Daoy (cell line): ENCODE measurements around the gene ATP8B1. TPM values are rescaled to one million over a fixed set of nuclear protein-coding genes. Genes with fewer than 3 reads are reported as not detected.
A peak's percentile ranks its signal among the peaks of the same experiment; 100 is the strongest.
"Not testable (repeated sequence)": the region's sequence is repeated elsewhere in the genome, so short reads cannot be mapped to it uniquely, and the experiment has no call there.

Experiments
- DNase-seq: peaks from one replicate; pipeline ENCODE4 v3.0.0-alpha.2; 2015; ENCODE audit warnings: low read depth
- total RNA-seq: library from RNA; depleted of rRNA; stranded (reverse); fragments of >200 nt; shearing (Covaris generic); gene quantifications from 2 replicates; pipeline ENCODE4 v1.2.3, GENCODE V29; 2014

ATP8B1 gene
- total RNA-seq, 1 experiment from 2014 or later = 7.5 TPM

DNA sequence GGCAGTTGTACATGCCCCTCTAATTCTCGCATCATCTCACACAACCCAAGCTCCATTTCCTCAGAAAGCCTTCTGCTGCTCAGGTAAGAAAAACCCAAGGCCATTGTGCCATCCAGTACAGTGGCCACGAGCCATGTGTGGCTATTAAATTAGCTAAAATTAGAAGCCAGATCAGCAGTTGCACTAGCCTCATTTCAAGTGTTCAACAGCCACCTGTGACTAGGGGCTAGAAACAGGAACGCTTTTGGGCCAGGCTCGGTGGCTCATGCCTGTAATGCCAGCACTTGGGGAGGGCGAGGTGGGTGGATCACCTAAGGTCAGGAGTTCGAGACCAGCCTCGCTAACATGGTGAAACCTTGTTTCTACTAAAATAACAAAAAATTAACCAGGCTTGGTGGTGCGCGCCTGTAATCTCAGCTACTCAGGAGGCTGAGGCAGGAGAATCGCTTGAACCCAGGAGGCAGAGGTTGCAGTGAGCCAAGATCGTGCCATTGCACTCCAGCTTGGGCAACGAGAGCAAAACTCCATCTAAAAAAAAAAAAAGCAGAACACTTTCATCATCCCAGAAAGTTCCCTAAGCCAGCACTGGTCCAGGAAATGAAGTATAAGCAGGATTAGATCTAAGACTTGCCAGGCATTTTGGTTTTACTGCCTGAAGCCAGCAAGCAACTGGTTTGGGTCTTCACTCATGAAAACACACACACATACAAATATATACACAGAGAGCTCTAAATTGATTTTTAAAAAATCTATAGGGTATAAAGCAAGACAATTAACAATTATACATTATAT lies 35.7 kb downstream of the ATP8B1 start:
- DNase-seq = no peak

DNA sequence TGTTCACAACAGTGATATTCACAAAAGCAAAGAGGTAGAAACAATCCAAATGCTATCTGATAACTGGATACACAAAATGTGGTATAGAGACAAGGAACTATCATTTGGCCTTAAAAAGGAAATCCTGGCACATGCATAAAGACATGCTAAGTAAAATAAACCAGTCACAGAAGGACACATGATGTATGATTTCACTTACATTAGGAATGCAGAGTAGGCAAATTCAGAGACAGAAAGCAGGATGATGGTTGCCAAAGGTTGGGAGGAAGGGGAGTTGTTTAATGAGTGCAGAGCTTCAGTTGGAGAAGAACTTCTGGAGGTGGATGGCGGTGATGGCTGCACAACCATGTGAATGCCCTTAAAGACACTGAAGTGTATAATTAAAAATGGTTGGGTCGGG lies 38.1 kb downstream of the ATP8B1 start:
- no peak for DNase-seq

GRCh38 chr18:57764087-57764486 lies 39.0 kb downstream of the ATP8B1 start:
- no peak for DNase-seq

DNA sequence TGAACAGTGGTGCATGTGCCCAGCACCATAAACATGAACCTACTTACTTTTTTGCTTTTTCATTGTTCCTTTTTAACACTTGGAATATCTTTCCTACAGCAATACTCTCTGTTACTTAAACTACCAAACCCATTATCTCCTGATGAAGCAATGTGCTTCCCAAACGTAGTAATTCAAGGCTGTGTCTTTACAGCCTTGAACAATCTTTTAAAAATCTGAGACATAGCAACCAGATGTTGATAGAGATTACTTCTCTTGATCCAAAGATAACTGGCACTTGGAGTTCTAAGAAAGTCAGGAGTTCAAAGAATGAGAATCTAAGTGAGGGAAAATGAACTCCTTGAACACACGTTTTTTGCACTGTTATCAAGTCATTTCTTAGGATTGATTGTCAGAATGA lies 40.4 kb downstream of the ATP8B1 start:
- DNase-seq = no peak

DNA sequence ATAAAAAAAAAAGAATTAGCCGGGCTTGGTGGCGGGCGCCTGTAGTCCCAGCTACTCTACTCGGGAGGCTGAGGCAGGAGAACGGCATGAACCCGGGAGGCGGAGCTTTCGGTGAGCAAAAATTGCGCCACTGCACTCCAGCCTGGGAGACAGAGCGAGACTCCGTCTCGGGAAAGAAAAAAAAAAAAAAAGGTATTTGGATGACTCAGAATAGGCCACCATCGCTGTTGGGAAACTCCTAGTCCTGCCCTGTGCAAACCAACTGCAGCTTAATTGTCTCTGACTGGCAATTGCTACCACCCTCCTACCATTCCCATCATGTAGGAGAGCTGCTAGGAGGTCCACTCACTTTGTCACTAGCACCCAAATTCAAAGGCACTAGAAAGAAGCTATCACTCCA lies 43.5 kb downstream of the ATP8B1 start:
- DNase-seq = peak; percentile 63

- DNase-seq = no peak
These were observed 47.5 kb downstream of the ATP8B1 start for GRCh38 chr18:57755473-57756067.

GRCh38 chr18:57754577-57755338 lies 48.4 kb downstream of the ATP8B1 start:
- DNase-seq = no peak

DNA sequence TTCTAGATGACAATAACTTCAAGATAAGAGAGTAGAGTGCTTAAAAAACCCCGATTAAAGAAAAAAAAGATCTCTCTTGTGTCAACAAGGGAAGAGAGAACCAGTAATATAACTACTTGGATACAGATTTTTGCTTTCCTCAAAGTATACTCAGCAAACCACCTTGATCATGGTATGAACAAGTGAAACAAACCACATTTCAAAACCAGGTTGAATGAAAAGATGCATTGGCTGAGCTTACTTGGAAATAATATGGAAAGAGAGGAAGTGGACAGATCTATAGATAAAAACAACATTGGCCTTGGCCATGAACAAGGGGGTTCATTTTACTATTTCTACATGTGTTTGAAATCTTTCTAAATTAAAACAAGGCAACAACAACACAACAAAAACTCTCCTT lies 50.1 kb downstream of the ATP8B1 start:
- DNase-seq = no peak

DNA sequence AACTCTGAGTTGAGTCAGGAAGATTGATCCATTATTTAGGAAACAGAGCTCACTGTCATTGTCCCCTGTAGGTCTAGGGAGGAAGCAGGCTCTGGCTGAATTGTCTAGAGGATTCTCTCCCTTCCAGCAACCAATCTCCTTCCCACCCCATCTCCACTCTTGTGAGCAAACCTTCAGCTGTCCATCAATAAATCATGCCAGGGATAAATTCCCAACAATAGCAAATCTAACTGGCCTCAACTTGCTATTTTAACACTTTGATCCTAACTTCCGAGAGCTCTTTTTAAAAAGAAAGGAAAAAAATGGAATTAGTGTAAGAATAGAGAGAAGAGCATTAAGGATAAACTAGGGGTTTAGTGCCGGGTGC lies 53.5 kb downstream of the ATP8B1 start:
- no peak for DNase-seq

DNA sequence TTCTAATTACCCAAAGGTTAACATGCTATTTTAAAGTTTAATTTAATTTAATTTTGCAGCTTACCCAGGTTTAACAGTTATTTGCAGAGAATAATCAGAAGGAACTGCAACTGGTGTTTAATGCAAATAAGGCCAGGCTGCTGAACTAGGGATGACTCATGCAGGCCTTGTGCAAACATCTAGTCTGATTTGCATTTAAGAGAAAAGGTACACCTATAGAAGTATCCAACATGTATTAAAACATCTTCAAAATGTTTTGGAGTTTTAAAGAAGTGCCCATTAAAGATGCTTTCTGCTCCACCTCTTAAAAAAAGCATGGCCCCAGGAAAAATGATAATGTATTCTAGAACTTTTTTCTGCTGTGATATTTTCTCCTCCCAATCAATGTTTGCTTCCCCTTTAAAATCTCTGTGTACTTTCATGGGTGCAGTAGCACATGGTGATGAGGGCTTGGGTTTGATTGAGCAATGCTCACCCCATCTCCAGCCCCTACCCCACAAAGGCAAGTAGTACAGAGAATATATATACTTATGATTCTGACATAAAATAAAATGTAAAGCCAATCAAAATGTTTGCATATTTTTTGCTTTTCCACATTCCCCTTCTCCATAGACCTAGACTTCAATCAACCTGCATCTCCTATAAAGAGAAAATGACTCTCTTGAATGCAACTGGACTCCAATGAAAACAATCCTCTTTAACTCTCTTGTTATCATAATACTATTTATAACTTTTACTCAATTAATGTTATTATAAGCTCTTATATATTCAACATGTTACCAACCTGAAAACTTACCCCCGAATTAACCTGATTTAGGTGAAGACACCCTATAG lies 54.1 kb downstream of the ATP8B1 start:
- peak; percentile 36 for DNase-seq

DNA sequence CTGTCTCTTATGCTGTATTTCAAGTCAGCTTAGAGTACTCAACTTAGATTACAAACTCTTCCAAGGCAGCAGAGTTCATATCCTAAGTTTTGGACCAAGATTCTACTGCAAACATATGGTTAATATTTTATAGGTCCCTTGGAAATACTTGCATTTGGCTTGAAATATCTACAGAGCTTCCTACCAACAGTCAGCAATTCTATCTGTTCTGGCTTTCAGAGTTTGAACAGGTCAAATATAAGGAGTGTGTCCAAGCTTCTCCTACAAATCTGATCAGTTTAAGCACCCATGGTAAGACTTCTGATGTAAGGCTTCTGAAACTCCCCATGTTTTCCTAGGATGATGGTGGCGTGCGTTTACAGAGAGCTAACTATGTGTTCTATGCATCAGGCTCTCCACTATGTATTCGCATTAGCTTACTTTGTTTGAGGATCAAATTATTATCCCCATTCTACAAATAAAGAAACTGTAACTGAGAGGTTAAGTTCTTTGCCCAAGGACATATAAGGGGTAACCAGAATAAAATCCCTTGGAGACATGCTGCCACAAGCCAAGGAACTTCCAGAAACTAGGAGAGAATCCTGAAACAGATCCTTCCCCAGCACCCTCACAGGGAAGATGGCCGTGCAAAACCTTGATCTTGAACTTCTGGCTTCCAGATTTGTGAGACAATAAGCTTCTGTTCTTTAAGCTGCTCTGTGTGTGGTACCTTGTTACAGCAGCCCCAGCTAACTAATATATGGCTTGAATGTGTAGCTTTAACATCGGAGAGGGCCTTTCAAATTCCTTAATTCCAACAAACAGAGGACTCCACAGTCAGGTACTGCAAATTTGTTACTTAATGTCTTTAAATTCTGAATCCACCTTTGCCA lies 55.1 kb downstream of the ATP8B1 start:
- DNase-seq = no peak

DNA sequence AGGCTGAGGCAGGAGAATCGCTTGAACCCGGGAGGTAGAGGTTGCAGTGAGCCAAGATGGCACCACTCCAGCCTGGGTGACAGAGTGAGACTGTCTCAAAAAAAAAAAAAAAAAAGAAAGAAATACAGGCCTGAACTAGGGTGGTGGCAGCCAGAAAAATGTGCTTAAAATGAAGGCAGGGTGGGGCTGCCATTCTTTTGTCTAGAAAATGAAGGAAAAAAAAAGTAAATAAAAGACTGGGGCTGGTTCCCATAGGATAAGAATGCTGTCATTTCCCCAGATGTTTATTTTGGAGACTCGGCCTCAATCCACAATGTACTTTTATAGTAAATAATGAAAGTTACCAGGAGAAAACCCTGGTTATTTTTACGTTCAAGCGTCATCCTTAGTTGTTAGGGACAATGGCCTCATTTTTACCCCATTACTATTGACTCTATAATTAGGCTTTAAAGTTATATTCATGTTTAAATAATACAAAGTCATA lies 58.9 kb downstream of the ATP8B1 start:
- no peak for DNase-seq

GRCh38 chr18:57743008-57743407 lies 60.1 kb downstream of the ATP8B1 start:
- DNase-seq = peak; percentile 19

DNA sequence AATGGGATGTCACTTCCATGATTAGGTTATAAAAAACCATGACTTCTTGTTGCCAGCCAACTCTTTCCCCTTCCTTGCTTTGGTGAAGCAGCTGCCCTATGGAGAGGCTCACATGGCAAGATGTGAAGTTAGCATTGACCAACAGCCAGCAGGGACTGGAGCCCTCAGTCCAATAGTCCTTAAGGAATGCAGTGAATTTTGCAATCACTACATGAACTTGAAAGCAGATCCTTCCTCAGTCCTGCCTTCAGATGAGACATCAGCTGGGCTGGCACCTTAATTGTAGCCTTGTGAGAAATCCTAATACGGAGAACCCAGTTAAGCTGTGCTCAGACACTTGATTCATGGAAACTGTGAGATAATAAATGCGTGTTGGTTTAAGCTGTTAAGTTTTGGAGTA lies 61.8 kb downstream of the ATP8B1 start:
- DNase-seq = no peak

DNA sequence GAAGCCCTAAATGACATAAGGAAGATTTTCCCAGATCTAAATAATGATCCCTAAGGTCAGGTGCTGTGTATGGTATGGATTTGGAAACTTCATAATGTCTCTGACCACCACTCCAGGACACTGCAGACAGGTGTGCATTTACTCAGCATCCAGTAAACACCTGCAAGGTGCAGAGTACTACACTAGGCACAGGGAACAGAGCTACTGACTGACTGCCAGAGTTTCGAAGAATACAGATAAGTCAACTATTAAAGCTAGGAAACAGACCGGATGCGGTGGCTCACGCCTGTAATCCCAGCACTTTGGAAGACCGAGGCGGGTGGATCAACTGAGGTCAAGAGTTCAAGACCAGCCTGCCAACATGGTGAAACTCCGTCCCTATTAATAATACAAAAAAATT lies 65.0 kb downstream of the ATP8B1 start:
- no peak for DNase-seq

DNA sequence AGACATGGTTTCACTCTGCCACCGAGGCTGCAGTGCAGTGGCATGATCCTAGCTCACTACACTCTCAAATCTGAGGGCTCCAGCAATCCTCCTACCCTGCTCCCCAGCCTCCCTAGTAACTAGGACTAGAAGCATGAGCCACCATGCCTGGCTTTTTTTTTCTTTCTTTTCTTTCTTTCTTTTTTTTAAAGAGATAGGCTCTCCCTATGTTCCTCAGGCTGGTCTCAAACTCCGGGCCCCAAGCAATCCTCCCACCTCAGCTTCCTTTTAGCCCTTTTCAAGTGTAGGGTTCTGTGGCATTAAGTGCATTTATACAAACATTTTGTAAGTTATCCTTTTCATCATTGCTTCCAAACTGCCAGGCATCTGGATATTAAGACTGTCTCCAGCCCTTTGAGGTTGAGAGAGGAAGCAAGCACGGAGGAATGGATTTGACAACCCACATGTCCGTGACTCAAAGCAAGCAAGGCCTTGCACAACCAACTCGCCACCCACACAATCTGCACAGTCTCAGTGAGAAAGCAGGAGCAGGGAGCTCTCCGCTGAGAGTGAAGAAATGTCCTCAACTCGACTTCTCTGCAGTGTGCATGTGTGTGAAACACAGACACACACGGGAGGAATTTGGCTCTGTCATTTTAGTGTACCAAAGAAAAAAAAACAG lies 65.6 kb downstream of the ATP8B1 start:
- DNase-seq = peak; percentile 84

DNA sequence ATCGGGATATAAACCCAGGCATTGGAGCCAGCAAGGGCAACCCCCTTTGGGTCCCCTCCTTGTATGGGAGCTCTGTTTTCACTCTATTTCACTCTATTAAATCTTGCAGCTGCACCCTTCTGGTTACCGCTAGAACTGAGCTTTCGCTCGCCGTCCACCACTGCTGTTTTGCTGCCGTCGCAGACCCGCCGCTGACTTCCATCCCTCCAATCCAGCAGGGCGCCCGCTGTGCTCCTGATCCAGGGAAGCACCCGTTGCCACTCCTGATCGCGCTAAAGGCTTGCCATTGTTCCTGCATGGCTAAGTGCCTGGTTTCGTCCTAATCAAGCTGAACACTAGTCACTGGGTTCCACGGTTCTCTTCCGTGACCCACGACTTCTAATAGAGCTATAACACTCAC lies 68.1 kb downstream of the ATP8B1 start:
- DNase-seq = not testable (repeated sequence)

DNA sequence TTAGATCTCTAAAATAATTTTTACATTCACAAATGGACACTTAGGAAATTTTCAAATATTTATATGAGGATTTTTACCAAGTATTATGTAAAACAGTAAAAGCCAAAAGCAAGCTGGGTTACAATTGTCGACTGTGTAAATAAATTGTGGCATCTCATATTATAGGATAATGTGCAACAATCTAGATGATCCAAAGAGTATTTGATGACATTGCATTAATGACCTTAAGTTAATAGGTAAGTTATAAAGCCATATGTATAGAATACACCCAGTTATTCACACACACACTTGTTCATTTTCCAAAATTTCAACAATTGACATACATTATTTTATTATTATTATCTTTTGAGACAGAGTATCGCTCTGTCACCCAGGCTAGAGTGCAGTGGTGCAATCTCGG lies 69.3 kb downstream of the ATP8B1 start:
- no peak for DNase-seq

DNA sequence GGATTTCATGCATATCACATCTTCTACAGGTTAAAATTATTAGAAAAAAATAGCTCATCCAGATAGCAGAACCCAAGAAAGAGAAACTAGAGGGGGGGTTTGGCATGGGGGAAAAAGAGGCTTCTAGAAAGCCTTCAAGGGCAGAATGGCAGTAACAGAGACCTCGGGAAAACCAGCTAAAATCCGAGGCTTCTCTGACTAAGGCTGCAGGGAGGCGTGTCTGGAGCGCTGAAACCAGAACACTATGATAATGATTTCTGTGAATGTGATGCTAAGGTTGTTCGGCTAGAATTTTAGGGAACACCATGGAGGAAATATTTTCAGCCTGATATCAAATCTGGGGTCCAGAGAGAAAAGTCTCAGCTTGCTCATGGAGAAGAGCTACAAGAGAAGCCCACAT lies 73.0 kb downstream of the ATP8B1 start:
- no peak for DNase-seq

- DNase-seq = no peak
These were observed 74.1 kb downstream of the ATP8B1 start for GRCh38 chr18:57728941-57729511.
